HG03558 (cell line): ENCODE data around the gene ZNF267.
A peak's percentile ranks its signal among the peaks of the same experiment; 100 is the strongest.
"Not testable (repeated sequence)": the region's sequence is repeated elsewhere in the genome, so short reads cannot be mapped to it uniquely, and the experiment has no call there.

Experiments
- ATAC-seq: cut with Tn5 transposase; IDR thresholded peaks from one replicate; pipeline ENCODE4 v1.9.1; 2021; ENCODE audit warnings: moderate number of reproducible peaks; ENCODE audit not compliant: unreplicated experiment; ENCODE audit errors: extremely low read depth

The ZNF267 gene

DNA sequence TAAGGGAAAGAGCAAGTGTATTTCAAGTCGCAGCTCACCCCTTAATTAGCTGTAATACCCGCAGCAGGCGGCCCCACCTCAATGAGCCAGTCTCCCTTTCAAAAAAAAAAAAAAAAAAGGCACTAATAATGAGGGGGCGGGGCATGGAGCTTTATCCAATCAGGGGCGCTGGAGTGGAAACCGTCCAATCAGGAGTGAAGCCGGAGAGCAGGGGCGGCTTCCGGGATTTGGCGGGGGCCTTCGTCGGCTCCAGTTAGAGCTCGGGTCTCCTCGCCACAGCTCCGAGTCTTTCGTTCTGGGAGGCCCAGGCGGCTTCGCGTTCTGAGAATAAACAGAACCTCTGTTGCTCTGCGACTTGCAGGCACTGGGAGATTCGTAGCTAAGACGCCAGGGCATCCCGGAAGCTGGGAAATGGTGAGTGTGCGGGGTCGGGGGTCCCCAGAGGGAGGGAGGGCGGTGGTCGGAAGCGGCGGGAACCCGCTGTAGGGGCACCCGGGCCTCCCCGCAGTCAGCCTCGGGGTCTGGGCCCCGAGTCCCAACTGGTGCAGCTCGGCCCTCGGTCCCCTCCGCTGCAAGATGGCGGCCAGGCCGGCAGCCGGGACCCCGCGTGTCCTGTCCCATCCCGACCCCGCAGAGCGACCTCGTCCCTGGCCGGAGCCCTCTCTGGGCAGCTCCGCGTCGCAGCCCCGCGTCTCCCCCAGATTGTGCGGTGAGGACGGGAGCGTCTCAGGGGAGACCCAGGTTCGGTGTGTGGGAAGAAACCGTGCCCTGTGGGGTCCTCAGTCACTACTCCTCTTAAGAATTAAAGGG, at the start of gene ZNF267:
TSS of gene ZNF267 (plus strand) at position 252 of the 810 bp plus-strand sequence. CDS start at position 412, 160 bp downstream.
- peak; percentile 19 for ATAC-seq

DNA sequence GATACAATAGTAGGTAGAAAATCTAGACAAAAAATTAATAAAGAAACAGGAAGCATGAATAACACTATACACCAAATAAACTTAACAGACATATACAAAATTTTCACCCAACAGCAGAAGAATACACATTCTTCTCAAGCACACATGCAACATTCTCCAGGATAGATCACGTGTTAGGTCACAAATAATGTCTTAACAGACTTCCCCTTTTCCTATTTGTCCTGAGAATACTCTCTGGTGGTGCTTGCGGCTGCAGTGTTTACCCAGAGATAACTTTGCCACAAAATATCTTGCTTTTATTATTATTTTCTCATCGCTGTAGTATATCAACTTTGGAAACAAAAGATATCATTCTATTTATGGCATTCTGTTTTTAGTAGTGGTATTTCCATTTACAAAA, 40.6 kb upstream of the ZNF267 start:
- no peak for ATAC-seq

DNA sequence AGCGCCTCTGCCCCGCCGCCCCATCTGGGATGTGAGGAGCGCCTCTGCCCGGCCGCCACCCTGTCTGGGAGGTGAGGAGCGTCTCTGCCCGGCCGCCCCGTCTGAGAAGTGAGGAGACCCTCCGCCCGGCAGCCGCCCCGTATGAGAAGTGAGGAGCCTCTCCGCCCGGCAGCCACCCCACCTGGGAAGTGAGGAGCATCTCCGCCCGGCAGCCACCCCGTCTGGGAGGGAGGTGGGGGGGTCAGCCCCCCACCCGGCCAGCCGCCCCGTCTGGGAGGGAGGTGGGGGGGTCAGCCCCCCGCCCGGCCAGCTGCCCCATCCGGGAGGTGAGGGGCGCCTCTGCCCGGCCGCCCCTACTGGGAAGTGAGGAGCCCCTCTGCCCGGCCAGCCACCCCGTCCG, 37.2 kb upstream of the ZNF267 start:
- not testable (repeated sequence) for ATAC-seq

DNA sequence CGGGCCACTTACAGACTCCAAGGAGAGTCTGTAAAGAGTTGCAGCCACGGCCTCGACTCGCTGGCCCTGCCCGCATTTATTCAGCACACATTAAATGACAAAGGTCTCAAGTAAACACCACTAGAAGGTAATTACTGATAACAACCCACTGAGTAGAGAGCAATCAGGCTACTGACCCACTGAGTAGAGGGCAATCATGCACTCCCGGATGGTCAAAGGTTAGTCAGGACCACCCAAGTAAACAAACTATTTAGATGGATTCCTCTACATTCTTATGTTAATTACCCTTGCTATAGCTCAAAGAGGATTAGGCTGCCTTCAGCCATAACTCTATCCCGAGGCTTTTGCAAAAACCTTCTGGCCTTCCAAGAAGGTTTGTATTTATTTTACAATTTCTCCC, 30.7 kb upstream of the ZNF267 start:
- ATAC-seq = no peak

GRCh38 chr16:31848572-31848971, 25.0 kb upstream of the ZNF267 start:
- not testable (repeated sequence) for ATAC-seq

DNA sequence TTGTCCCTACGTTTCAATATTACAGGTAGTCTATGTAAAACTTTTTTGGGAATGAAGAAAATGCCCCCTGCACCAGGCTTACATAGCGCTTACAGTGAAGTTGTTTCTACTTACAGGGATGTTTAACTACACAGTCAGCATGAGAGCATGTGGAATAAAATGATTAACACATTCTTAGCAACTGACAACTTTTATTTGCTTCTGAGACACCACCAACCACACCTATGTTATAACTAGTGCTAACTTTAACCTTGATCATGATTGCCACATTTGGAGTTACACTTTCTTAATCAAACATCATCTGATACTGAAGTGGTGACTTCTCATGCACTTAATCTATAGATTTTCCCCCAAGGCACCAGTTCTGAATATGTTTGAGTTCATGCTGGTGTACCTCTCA, 20.3 kb upstream of the ZNF267 start:
- ATAC-seq = no peak

- no peak for ATAC-seq
Measured at GRCh38 chr16:31860508-31860907, 13.1 kb upstream of the ZNF267 start.

DNA sequence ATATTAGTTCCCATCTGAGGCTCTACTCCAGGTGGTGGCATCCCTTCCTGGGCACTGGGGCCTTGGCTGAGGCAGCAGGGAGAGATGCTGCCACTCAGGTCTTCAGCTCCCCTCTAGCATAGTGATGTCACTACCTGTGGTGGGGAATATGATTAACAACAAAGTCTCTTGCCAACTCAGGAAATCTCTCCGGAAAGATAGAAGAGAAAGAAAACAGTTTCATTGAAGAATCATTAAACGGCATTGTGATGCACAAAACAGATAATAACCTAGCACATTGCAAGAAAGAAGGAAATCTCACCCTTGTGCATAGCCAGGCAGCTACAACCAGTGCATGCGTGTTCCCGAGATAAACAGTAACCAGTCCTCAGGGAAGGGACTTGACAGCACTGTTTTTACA, 12.2 kb upstream of the ZNF267 start:
- no peak for ATAC-seq

DNA sequence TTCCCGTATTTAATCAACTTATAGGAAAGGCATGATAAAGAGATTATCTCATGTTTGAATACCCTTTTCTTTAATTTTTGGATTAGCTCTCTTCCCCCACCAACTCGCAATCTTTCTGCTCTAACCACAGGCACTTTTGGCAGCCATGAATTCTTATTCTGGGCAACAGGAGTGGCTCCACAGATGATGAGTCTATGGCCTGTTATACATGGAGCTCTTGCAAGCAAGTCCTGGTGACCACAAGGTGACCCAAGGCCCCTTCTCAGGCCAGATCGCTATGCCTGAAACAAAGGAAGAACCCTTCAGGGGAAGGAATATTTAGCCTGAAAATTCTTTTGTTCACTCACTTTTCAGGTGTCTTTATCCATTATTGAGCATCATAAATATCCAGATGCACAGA, 10.8 kb upstream of the ZNF267 start:
- no peak for ATAC-seq

GRCh38 chr16:31868164-31868563, 5.4 kb upstream of the ZNF267 start:
- ATAC-seq = no peak

- ATAC-seq = no peak
Measured at GRCh38 chr16:31868691-31869167, 4.9 kb upstream of the ZNF267 start.

DNA sequence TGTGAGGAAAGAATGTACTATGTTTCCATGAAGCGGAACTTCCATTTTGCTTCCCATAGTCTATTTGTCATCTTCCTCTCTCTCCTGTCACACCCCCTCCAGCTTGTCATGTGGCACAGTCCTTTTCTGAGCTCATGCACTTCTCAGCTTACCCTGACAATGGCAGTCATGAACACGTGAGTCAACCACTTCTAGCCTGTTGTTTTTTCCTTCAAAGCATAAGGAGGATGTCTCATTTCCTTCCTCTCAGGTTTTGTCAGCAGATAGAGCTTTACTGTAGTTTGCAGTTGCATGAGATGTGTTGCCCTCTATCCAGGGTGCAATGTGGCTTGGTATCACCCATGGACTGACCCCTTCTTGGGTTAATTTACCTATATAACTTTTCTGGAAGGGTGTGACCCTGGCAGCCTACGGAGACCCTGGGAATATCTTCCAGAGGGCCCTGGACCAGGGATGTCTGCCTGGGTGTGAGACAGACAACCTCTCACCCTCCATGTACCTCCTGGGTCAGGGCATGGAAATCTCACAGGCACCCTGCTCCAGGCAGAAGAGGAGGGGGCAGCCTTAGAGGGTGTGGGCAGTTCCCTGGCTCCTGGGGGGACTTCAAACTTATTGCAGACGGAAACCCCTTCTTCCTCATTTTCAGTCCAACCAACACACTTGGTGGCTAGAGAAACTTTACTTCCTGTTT, 4.0 kb upstream of the ZNF267 start:
- ATAC-seq = peak; percentile 46

- ATAC-seq = no peak
Measured at GRCh38 chr16:31870809-31871208, 2.8 kb upstream of the ZNF267 start.

DNA sequence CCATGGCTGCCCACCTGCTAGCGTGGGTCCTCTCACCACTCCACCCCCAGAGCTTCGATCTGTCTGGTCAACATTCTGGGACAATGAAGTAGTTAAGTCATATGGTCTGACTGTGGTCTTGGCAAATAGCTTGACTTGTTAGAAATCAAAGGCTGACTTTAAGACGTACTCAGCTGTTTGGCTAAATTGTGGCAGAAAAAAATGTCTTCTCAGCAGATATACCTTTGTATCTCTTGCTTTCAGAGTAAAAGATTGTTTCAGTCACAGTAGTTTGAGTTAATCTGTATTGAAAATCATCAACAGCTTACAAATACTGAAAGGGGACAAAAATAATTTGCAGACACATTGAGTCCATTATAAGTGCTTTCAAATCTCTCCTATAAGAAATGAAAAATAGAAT, 2.1 kb upstream of the ZNF267 start:
- no peak for ATAC-seq

GRCh38 chr16:31872201-31872600, 1.4 kb upstream of the ZNF267 start:
- ATAC-seq = no peak

- ATAC-seq = peak; percentile 25
Measured at GRCh38 chr16:31874366-31875111, 932 bp downstream of the ZNF267 start.

DNA sequence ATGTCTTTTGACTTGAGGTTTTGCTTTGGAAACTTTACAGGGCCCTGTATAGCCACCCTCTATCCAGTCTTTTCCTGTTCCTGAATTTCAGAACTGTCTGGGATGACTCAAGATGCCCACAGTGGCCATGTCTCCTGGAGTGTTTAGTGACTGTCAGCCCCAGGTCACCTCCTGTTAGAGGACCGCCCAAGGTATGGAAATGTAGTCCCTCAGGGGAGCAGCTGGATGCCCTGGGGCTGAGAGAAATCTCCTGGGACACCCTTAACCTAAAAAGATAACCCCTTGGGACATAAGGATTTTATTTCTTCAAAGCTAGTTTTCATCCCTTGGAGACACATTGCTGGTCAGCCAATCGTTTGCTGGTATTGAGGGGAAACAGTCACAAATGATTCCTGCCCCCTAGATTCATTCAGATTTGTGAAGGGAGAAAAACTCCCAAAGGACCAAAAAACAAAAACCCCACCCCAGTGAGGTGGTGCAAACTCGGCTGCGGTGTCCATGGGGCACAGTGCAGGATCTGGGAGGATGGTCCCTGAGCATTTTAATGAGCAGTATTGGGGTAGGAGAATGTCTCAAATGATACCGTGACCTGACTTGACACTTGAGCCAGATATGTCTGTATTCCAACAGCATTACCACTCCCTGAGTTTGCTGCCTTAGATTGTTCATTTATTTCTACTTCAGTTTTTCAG, 1.7 kb downstream of the ZNF267 start:
- ATAC-seq = no peak

- ATAC-seq = no peak
Measured at GRCh38 chr16:31875928-31876547, 2.4 kb downstream of the ZNF267 start.

- peak; percentile 58 for ATAC-seq
Measured at GRCh38 chr16:31876951-31877828, 3.6 kb downstream of the ZNF267 start.
